Muscle of leg (tissue), 11 donors: ENCODE data around the gene TREH. TPM values are rescaled to one million over a fixed set of nuclear protein-coding genes. Genes with fewer than 3 reads are reported as not detected.

ENCODE experiments used
- DNase-seq: peaks from one replicate; pipeline ENCODE4 v3.0.0; 2013
- H3K27ac ChIP-seq: one replicate; pipeline ENCODE4 v1.5.1; 2013; ENCODE audit warnings: mild to moderate bottlenecking, low read length, control low read depth
- H3K27me3 ChIP-seq: one replicate; pipeline ENCODE4 v1.6.1; 2013; ENCODE audit warnings: low read length; ENCODE audit not compliant: control insufficient read depth, insufficient read depth
- H3K36me3 ChIP-seq: one replicate; pipeline ENCODE4 v1.6.1; 2013; ENCODE audit warnings: low read length; ENCODE audit not compliant: control insufficient read depth, insufficient read depth
- H3K4me1 ChIP-seq: one replicate; pipeline ENCODE4 v1.6.1; 2013; ENCODE audit warnings: low read length; ENCODE audit not compliant: control insufficient read depth, insufficient read depth
- H3K4me3 ChIP-seq: one replicate; pipeline ENCODE4 v1.5.1; 2013; ENCODE audit warnings: low read length, control low read depth
- H3K9me3 ChIP-seq: replicated peaks from 2 replicates; pipeline ENCODE4 v1.6.1; 2013; ENCODE audit warnings: low read depth, low read length; ENCODE audit not compliant: control insufficient read depth
- WGBS: methylation state at CpG from one replicate; pipeline ENCODE4 v1.1.5; 2013; ENCODE audit warnings: missing lambda C conversion rate; ENCODE audit not compliant: insufficient coverage; 5-methylcytosine and 5-hydroxymethylcytosine counted together
- polyA plus RNA-seq, 8 donors: library from polyadenylated mRNA; unstranded; fragments of 120-200 nt; gene quantifications; one replicate each; pipeline versions ENCODE4 v1.2.1 to v1.2.3, GENCODE V29; 2013; ENCODE audit warnings: inconsistent platforms in 1 of 8, low replicate concordance in 1 of 8; ENCODE audit not compliant: insufficient read length in 8 of 8, insufficient read depth in 1 of 8
- total RNA-seq: library from RNA; stranded (reverse); fragments of 120-200 nt; gene quantifications from one replicate; pipeline ENCODE4 v1.2.4, GENCODE V29; 2013

Gene TREH
- total and polyA plus RNA-seq, 9 donors = under 0.01 to 5.6 (median 0.22) TPM

DNA sequence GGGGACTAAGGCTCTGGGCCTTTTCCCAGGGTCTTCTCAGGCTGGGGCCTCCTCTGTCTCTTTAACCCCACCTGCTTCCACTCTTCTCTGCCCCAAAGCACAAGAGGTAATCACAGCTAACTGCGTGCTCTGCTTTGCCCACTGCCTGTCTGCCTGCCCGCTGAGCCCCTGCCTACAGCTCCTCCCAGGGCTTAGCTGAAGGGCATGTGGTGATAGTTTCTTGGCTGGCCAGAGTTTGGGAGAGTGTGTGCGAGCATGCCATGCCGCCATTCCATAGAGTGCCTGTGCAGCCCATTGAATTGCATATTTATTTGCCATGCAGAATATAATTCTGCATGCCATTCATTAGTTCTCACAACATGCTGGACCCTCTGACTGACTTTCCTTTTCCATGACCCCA, 39.6 kb downstream of the TREH start:
- no peak for DNase-seq
- Histone ChIP-seq H3K4me1 (peaks cover 16% of the 10 kb centered on the region), H3K27ac (no peak overlapping the region), H3K27me3 (no peaks in the 10 kb centered on the region), H3K4me3 (no peak overlapping the region), H3K36me3 (peaks cover 98% of the 10 kb centered on the region), H3K9me3 (no peaks in the 10 kb centered on the region)
- WGBS = 80% methylated on average over 1 of the region's 4 CpGs

GRCh38 chr11:118638726-118639125, 40.7 kb downstream of the TREH start:
- DNase-seq = no peak
- H3K27ac ChIP-seq = no peak overlapping the region
- no peaks in the 10 kb centered on the region for H3K9me3 ChIP-seq
- 100% methylated on average over 2 of the region's 6 CpGs for WGBS
- H3K4me3 ChIP-seq = no peak overlapping the region
- peaks cover 95% of the 10 kb centered on the region for H3K36me3 ChIP-seq
- peaks cover 28% of the 10 kb centered on the region for H3K4me1 ChIP-seq
- H3K27me3 ChIP-seq = no peaks in the 10 kb centered on the region

GRCh38 chr11:118636569-118637290, 42.7 kb downstream of the TREH start:
- DNase-seq = no peak
- peaks cover 40% of the 10 kb centered on the region for H3K4me1 ChIP-seq
- H3K36me3 ChIP-seq = peaks cover 94% of the 10 kb centered on the region
- no peaks in the 10 kb centered on the region for H3K27me3 ChIP-seq
- H3K9me3 ChIP-seq = no peaks in the 10 kb centered on the region
- no peak overlapping the region for H3K27ac ChIP-seq
- H3K4me3 ChIP-seq = no peak overlapping the region
- 80% methylated on average over 1 of the region's 8 CpGs for WGBS

- Histone ChIP-seq H3K4me3 (no peak overlapping the region), H3K4me1 (peaks cover 48% of the 10 kb centered on the region), H3K9me3 (no peaks in the 10 kb centered on the region), H3K27ac (no peak overlapping the region), H3K27me3 (no peaks in the 10 kb centered on the region), H3K36me3 (peaks cover 94% of the 10 kb centered on the region)
- WGBS = 56% methylated on average over 2 of the region's 2 CpGs
- DNase-seq = no peak
Measured at GRCh38 chr11:118635642-118636041, 43.8 kb downstream of the TREH start.

DNA sequence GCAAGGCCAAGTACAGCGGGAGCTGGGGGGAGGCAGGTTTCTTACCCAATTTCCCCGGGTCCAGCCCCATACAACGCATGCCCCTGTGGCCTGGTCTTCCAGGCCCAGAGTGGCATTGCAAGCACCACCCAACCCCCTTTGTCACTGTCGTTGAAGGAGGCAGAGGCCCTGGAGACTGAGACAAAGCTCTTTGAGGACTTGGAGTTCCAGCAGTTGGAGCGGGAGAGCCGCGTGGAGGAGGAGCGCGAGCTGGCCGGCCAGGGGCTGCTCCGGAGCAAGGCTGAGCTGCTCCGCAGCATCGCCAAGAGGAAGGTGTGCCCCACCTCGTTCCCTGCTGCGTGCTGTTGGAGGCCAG, 44.2 kb downstream of the TREH start:
- H3K9me3 ChIP-seq = no peaks in the 10 kb centered on the region
- WGBS = 32% methylated on average over 13 of the region's 15 CpGs
- peaks cover 95% of the 10 kb centered on the region for H3K36me3 ChIP-seq
- peaks cover 52% of the 10 kb centered on the region for H3K4me1 ChIP-seq
- H3K27ac ChIP-seq = peak overlapping the region; percentile 85
- H3K4me3 ChIP-seq = peak overlapping the region; percentile 25
- no peaks in the 10 kb centered on the region for H3K27me3 ChIP-seq
- peak; percentile 43 for DNase-seq

GRCh38 chr11:118634431-118635236, 44.8 kb downstream of the TREH start:
- WGBS = 21% methylated on average over 12 of the region's 41 CpGs
- Histone ChIP-seq H3K27ac (peak overlapping the region; percentile 85), H3K4me3 (peak overlapping the region; percentile 25), H3K36me3 (peaks cover 93% of the 10 kb centered on the region), H3K27me3 (no peaks in the 10 kb centered on the region), H3K9me3 (no peaks in the 10 kb centered on the region), H3K4me1 (peaks cover 58% of the 10 kb centered on the region)
- peak; percentile 86 for DNase-seq

DNA sequence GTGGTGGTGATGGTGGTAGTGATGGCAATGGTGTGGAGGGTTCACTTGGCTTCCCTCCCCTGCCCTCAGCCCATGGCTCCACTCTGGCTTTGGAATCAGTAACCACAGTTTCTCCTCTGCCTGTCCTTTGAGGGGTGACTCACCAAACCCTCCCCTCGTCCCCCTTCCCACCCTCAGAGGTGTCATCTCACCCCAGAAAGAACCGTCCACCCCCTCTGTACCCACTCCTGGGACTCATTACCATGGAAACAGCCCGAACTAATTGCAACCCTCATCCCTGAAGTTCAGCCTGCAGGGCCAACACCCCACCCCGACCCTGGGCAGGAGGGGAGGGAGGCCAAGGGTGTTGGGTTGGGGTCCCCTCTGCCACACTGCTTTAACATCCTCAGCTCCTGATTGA, 45.5 kb downstream of the TREH start:
- WGBS = 33% methylated on average over 1 of the region's 4 CpGs
- H3K27ac ChIP-seq = peak overlapping the region; percentile 85
- peaks cover 65% of the 10 kb centered on the region for H3K4me1 ChIP-seq
- no peaks in the 10 kb centered on the region for H3K9me3 ChIP-seq
- no peak overlapping the region for H3K4me3 ChIP-seq
- no peak for DNase-seq
- peaks cover 93% of the 10 kb centered on the region for H3K36me3 ChIP-seq
- H3K27me3 ChIP-seq = no peaks in the 10 kb centered on the region

- H3K36me3 ChIP-seq = peaks cover 92% of the 10 kb centered on the region
- no peak for DNase-seq
- no peaks in the 10 kb centered on the region for H3K9me3 ChIP-seq
- H3K27ac ChIP-seq = no peak overlapping the region
- no peaks in the 10 kb centered on the region for H3K27me3 ChIP-seq
- no CpG with 5 or more reads among the region's 1 CpG for WGBS
- peaks cover 71% of the 10 kb centered on the region for H3K4me1 ChIP-seq
- no peak overlapping the region for H3K4me3 ChIP-seq
Measured at GRCh38 chr11:118633319-118633690, 46.1 kb downstream of the TREH start.

DNA sequence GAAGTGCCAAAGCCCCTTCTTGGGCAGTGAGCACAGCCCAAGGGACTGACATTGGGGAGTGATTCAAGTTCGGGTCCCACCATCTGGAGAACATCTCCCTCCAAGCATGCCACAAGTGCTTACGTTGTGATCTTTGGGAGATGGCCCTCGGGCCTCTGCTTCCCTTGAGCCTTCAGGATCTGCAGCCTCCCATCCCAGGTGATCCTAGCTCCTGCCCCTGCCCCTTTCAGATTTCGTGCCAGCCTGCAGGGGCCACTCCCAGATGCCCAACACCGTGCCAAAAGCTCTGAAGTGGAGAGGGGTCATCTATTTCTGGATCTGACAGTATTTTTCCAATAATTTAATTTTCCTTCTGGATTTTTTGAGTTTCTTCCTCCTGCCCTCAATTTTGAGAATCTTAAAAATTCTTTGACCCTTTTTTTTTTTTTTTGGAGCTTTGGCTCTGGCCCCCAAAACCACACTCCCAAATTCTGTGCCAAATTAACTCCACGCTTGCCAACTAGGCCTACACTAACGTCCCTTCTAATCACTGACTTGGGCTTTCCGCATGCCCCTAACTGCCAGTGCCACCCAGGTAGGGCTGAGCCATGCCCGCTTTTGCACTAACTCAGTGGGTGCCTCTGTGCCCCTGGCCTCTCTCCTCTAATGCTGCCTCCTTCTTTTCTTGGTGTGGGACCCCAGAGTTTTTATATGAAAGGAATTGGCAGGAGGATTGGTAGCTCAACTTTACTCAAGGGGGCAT, 46.7 kb downstream of the TREH start:
- 72% methylated on average over 6 of the region's 9 CpGs for WGBS
- Histone ChIP-seq H3K4me3 (no peak overlapping the region), H3K9me3 (no peaks in the 10 kb centered on the region), H3K27ac (no peak overlapping the region), H3K36me3 (peaks cover 93% of the 10 kb centered on the region), H3K27me3 (no peaks in the 10 kb centered on the region), H3K4me1 (peaks cover 76% of the 10 kb centered on the region)
- no peak for DNase-seq
